Endodermal cell (in vitro differentiated cells): Measurements from ENCODE around the gene ARHGEF3. TPM values are rescaled to one million over a fixed set of nuclear protein-coding genes. Genes with fewer than 3 reads are reported as not detected.
A peak's percentile ranks its signal among the peaks of the same experiment; 100 is the strongest.

ENCODE experiments used
- DNase-seq: peaks from one replicate; pipeline ENCODE4 v3.0.0-alpha.2; 2017
- H3K27ac ChIP-seq: 2 replicates; pipeline ENCODE4 v1.5.1; 2013; ENCODE audit warnings: mild to moderate bottlenecking, low read depth, low read length, moderate library complexity
- H3K27me3 ChIP-seq: 2 replicates; pipeline ENCODE4 v1.6.1; 2013; ENCODE audit warnings: mild to moderate bottlenecking, low read length, moderate library complexity; ENCODE audit not compliant: insufficient read depth, control insufficient read depth, poor library complexity, severe bottlenecking
- H3K36me3 ChIP-seq: 2 replicates; pipeline ENCODE4 v1.7.0; 2013; ENCODE audit warnings: mild to moderate bottlenecking, low read length, moderate library complexity; ENCODE audit not compliant: control insufficient read depth, insufficient read depth
- H3K4me1 ChIP-seq: one replicate; pipeline ENCODE4 v1.7.0; 2013; ENCODE audit warnings: low read length; ENCODE audit not compliant: control insufficient read depth, insufficient read depth
- H3K4me3 ChIP-seq: 2 replicates; pipeline ENCODE4 v1.5.1; 2013; ENCODE audit warnings: mild to moderate bottlenecking, low read length, moderate library complexity
- H3K9ac ChIP-seq: 2 replicates; pipeline ENCODE4 v1.6.1; 2013; ENCODE audit warnings: mild to moderate bottlenecking, low read length, moderate library complexity; ENCODE audit not compliant: poor library complexity, severe bottlenecking; ENCODE audit errors: extremely low read depth
- H3K9me3 ChIP-seq: 2 replicates; pipeline ENCODE4 v1.6.1; 2013; ENCODE audit warnings: mild to moderate bottlenecking, low read length, moderate library complexity; ENCODE audit not compliant: control insufficient read depth
- H3K27ac Mint-ChIP-seq: 2 replicates; pipeline ENCODE4 v1.8.0; 2020; ENCODE audit warnings: mixed read lengths
- H3K27me3 Mint-ChIP-seq: 2 replicates; pipeline ENCODE4 v1.8.0; 2021; ENCODE audit warnings: mild to moderate bottlenecking, mixed read lengths; ENCODE audit not compliant: insufficient read depth
- H3K36me3 Mint-ChIP-seq: 2 replicates; pipeline ENCODE4 v1.8.0; 2020; ENCODE audit warnings: low read depth, mixed read lengths
- H3K4me1 Mint-ChIP-seq: 2 replicates; pipeline ENCODE4 v1.8.0; 2020; ENCODE audit warnings: mixed read lengths
- H3K4me3 Mint-ChIP-seq: 2 replicates; pipeline ENCODE4 v1.8.0; 2020; ENCODE audit warnings: mild to moderate bottlenecking, moderate library complexity, mixed read lengths
- H3K9me3 Mint-ChIP-seq: 2 replicates; pipeline ENCODE4 v1.8.0; 2020; ENCODE audit warnings: mild to moderate bottlenecking, mixed read lengths
- WGBS, 2 experiments: methylation state at CpG; one replicate each; pipeline versions ENCODE4 v1.1.5 to v1.1.7; 2013; ENCODE audit warnings: missing lambda C conversion rate in 2 of 2, mixed read lengths in 1 of 2; ENCODE audit not compliant: insufficient coverage in 1 of 2, insufficient read length in 1 of 2; 5-methylcytosine and 5-hydroxymethylcytosine counted together
- total RNA-seq, 2 donors: library from RNA; stranded (reverse); fragmentation: NEBNext Ultra II Directional in 1 of 2; extraction: Animal tissue kit (Norgen Biotek cat#: 25700) in 1 of 2; gene quantifications; 2 replicates in 1 of 2; 3 replicates in 1 of 2; pipeline ENCODE4 v1.2.1, GENCODE V29; 2021
- TF ChIP-seq, protein P1 (sequence below): fragments of 200-600 bp; sonication (generic); conservative IDR thresholded peaks from 2 replicates; pipeline ENCODE4 v1.5.0; 2021; ENCODE audit warnings: antibody characterized with exemption, mild to moderate bottlenecking

Gene ARHGEF3
- total RNA-seq, 2 donors from 2014 or later, result 12.7 to 14.1 TPM

GRCh38 chr3:56844536-56844935 is 42.8 kb upstream of the ARHGEF3 start:
- no peak overlapping the region for H3K9ac ChIP-seq

DNA sequence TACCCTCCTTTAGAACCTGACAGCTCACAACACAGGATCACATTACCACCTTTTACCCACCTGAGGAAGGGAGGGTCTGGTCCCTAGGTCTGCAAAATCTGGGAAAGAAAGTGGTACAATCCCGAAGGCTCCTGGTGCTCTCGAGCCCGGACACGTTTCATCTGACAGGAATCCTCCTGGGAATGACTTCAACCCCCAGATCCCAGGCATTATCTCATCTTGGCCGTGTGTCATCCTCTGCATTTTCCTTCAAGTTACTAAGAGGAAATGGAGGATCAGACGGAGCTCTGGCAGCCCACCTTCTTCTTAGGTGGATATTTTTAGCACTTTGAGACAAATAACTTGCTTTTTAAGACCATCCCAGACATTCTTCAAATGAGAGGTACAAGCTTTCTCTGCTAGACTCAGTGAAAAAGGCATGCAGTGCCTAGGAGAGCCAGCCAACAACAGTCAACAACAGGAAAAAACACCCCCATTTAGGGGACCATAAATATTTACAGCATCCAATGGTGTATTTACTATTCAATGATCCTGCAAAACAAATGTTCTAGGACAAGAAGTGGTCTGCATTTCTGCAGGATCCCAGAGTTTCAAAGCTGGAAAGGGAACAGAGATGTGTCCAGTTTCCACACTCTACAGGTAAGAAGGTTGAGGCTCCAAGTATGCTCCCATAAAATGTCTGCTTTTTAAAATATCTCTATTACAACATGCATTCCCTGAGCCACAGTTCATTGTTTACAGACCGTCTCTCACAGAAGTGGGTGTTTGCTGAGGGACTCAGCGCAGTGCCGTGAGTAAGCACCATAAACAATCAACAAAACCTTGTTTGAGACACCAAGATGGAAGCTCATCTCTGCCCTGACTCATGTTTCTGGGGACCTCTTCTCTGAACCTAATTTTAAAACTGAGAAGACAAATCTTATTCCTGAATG is 38.3 kb upstream of the ARHGEF3 start:
- H3K27me3 Mint-ChIP-seq, result no peaks in the 10 kb centered on the region
- DNase-seq, result no peak
- H3K36me3 ChIP-seq, result no peaks in the 10 kb centered on the region
- H3K9me3 ChIP-seq, result peaks cover 6% of the 10 kb centered on the region
- H3K27ac ChIP-seq, result no peak overlapping the region
- H3K4me3 ChIP-seq, result no peak overlapping the region
- peaks cover 8% of the 10 kb centered on the region for H3K4me1 ChIP-seq
- peaks cover 2% of the 10 kb centered on the region for H3K9me3 Mint-ChIP-seq
- H3K4me3 Mint-ChIP-seq, result no peak overlapping the region
- TF ChIP-seq, protein P1, sequence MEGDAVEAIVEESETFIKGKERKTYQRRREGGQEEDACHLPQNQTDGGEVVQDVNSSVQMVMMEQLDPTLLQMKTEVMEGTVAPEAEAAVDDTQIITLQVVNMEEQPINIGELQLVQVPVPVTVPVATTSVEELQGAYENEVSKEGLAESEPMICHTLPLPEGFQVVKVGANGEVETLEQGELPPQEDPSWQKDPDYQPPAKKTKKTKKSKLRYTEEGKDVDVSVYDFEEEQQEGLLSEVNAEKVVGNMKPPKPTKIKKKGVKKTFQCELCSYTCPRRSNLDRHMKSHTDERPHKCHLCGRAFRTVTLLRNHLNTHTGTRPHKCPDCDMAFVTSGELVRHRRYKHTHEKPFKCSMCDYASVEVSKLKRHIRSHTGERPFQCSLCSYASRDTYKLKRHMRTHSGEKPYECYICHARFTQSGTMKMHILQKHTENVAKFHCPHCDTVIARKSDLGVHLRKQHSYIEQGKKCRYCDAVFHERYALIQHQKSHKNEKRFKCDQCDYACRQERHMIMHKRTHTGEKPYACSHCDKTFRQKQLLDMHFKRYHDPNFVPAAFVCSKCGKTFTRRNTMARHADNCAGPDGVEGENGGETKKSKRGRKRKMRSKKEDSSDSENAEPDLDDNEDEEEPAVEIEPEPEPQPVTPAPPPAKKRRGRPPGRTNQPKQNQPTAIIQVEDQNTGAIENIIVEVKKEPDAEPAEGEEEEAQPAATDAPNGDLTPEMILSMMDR, result no peak
- 87 to 88% methylated on average over 3 to 9 of the region's 9 CpGs for WGBS, 2 experiments
- peaks cover under 1% of the 10 kb centered on the region for H3K36me3 Mint-ChIP-seq
- no peak overlapping the region for H3K9ac ChIP-seq
- peak overlapping the region; percentile 86 for H3K27ac Mint-ChIP-seq
- H3K4me1 Mint-ChIP-seq, result peaks cover 28% of the 10 kb centered on the region
- no peaks in the 10 kb centered on the region for H3K27me3 ChIP-seq

More at GRCh38 chr3:56844536-56844935, 42.8 kb upstream of the ARHGEF3 start:
- H3K4me1 ChIP-seq, result peaks cover 9% of the 10 kb centered on the region
- TF ChIP-seq, protein P1, result no peak
- H3K4me3 ChIP-seq, result no peak overlapping the region
- Mint-ChIP-seq H3K27me3 (no peaks in the 10 kb centered on the region), H3K9me3 (peaks cover 8% of the 10 kb centered on the region), H3K4me3 (no peak overlapping the region), H3K27ac (no peak overlapping the region), H3K36me3 (peaks cover 2% of the 10 kb centered on the region), H3K4me1 (peaks cover 24% of the 10 kb centered on the region)
- no peak overlapping the region for H3K27ac ChIP-seq
- no peak for DNase-seq
- H3K36me3 ChIP-seq, result no peaks in the 10 kb centered on the region
- no peaks in the 10 kb centered on the region for H3K27me3 ChIP-seq
- peaks cover 12% of the 10 kb centered on the region for H3K9me3 ChIP-seq

GRCh38 chr3:56838448-56838847 is 36.7 kb upstream of the ARHGEF3 start:
- Histone ChIP-seq H3K36me3 (no peaks in the 10 kb centered on the region), H3K27me3 (no peaks in the 10 kb centered on the region)
- H3K9me3 Mint-ChIP-seq, result no peaks in the 10 kb centered on the region

More at GRCh38 chr3:56838448-56838847, 36.7 kb upstream of the ARHGEF3 start:
- H3K27ac ChIP-seq, result no peak overlapping the region
- no peaks in the 10 kb centered on the region for H3K9me3 ChIP-seq
- WGBS, 2 experiments, result 94 to 96% methylated on average over 4 of the region's 4 CpGs
- H3K36me3 Mint-ChIP-seq, result no peaks in the 10 kb centered on the region
- TF ChIP-seq, protein P1, result no peak
- DNase-seq, result no peak
- no peaks in the 10 kb centered on the region for H3K27me3 Mint-ChIP-seq
- H3K4me3 ChIP-seq, result no peak overlapping the region
- peaks cover 28% of the 10 kb centered on the region for H3K4me1 Mint-ChIP-seq
- H3K4me1 ChIP-seq, result peaks cover 8% of the 10 kb centered on the region
- H3K4me3 Mint-ChIP-seq, result no peak overlapping the region
- H3K9ac ChIP-seq, result no peak overlapping the region
- H3K27ac Mint-ChIP-seq, result no peak overlapping the region
